ENCODE results near the gene NAGPA.
A peak's percentile ranks its signal among the peaks of the same experiment; 100 is the strongest.

NAGPA gene

GRCh38 chr16:5035909-5036227, 2.1 kb upstream of the NAGPA start:
- no peak overlapping the region for H3K4me3 ChIP-seq (ENCODE audit: low read length)
- no peak for DNase-seq (ENCODE audit: low read depth)
- TF ChIP-seq, protein P1, sequence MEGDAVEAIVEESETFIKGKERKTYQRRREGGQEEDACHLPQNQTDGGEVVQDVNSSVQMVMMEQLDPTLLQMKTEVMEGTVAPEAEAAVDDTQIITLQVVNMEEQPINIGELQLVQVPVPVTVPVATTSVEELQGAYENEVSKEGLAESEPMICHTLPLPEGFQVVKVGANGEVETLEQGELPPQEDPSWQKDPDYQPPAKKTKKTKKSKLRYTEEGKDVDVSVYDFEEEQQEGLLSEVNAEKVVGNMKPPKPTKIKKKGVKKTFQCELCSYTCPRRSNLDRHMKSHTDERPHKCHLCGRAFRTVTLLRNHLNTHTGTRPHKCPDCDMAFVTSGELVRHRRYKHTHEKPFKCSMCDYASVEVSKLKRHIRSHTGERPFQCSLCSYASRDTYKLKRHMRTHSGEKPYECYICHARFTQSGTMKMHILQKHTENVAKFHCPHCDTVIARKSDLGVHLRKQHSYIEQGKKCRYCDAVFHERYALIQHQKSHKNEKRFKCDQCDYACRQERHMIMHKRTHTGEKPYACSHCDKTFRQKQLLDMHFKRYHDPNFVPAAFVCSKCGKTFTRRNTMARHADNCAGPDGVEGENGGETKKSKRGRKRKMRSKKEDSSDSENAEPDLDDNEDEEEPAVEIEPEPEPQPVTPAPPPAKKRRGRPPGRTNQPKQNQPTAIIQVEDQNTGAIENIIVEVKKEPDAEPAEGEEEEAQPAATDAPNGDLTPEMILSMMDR (conservative IDR thresholded peaks at IDR 0.05; ENCODE audit: low read length), result no peak

GRCh38 chr16:5034167-5034523, 410 bp upstream of the NAGPA start:
- peak overlapping the region; percentile 86 for H3K4me3 ChIP-seq (ENCODE audit: low read length)
- no peak for DNase-seq (ENCODE audit: low read depth)
- TF ChIP-seq, protein P1 (conservative IDR thresholded peaks at IDR 0.05; ENCODE audit: low read length), result no peak

DNA sequence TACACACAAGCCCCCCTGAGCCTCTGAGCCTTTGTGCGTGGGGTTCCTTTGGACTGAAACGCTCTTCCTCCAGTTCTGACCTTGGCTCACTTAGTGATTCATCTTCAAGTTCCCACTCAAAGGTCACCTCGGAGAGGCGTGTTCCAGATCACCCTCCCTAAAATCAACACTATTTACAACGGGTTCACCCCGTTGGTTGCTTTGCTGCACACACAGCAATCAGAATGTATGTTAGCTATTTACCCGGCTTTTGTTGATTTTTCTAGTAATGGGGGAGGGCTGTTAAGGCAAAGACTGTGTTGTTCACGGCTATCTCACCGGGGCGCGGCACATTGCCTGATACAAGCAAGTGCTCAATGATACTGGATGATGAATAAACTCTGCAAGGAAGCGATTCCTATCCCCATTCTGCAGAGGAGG, 977 bp downstream of the NAGPA start:
- H3K4me3 ChIP-seq (ENCODE audit: low read length), result peak overlapping the region; percentile 86
- DNase-seq (ENCODE audit: low read depth), result no peak
- TF ChIP-seq, protein P1 (conservative IDR thresholded peaks at IDR 0.05; ENCODE audit: low read length), result no peak

DNA sequence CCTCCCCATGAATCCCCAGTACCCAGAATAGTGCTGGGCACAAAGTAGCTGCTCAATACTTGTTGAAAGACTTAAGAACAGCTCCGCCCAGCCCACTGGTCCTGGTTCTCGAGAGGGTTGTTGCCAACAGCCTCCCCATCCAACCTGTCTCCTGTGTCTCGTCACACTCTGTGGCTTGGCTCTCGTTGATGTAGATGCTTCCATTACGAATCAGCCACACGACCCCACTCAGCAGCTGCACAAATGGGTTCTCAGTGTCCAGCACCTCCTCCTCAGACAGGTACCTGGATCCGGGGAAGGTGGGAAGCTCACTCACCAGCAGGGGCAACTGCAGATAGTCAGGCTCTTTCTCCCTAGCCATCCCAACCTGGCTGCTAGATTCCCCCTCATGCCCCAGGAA, 2.1 kb downstream of the NAGPA start:
- DNase-seq (ENCODE audit: low read depth), result no peak
- TF ChIP-seq, protein P1 (conservative IDR thresholded peaks at IDR 0.05; ENCODE audit: low read length), result no peak
- H3K4me3 ChIP-seq (ENCODE audit: low read length), result no peak overlapping the region

DNA sequence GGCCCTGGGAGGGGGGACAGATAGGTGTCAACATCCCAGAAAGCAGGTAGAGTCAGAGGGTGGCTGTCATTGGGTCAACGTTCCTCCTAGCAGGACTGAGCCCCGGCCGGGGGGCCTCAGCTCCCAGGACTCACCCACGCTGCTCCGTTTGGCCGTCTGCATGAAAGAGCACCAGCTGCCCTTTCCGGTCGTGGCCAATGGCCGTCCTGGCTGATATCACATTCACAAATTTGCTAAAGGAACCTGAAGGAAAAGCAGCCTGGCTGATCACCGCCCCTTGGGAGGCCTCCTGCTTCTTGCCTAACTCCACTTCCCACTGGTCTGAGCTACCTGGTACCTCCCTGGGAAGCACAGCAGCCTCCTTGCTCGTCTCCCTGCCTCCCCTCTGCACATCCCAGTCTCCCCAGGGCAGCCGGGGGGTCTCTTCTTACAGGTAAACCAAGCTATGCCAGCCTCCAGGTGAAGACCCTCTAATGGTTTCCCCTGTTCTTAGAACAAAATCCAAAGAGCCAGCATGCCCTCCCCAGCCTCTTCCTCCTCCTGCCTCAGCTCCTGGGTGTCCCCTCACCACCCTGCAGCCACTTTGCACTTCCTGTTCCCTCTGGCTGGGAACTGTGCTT, 3.4 kb downstream of the NAGPA start:
- no peak for DNase-seq (ENCODE audit: low read depth)
- TF ChIP-seq, protein P1 (conservative IDR thresholded peaks at IDR 0.05; ENCODE audit: low read length), result no peak
- no peak overlapping the region for H3K4me3 ChIP-seq (ENCODE audit: low read length)

- DNase-seq (ENCODE audit: low read depth), result no peak
- TF ChIP-seq, protein P1 (conservative IDR thresholded peaks at IDR 0.05; ENCODE audit: low read length), result no peak
- no peak overlapping the region for H3K4me3 ChIP-seq (ENCODE audit: low read length)
These were observed 4.7 kb downstream of the NAGPA start for GRCh38 chr16:5028950-5029475.

GRCh38 chr16:5027575-5028235, 6.0 kb downstream of the NAGPA start:
- DNase-seq (ENCODE audit: low read depth), result no peak
- TF ChIP-seq, protein P1 (conservative IDR thresholded peaks at IDR 0.05; ENCODE audit: low read length), result no peak
- H3K4me3 ChIP-seq (ENCODE audit: low read length), result no peak overlapping the region

Data from AG10803 (cell line).